ENCODE data around the gene KIAA0232. TPM values are rescaled to one million over a fixed set of nuclear protein-coding genes. Genes with fewer than 3 reads are reported as not detected.
"Not testable (repeated sequence)": the region's sequence is repeated elsewhere in the genome, so short reads cannot be mapped to it uniquely, and the experiment has no call there.

The KIAA0232 gene
- total RNA-seq, 2 experiments from 2014 or later = 16.1 to 16.5 TPM

DNA sequence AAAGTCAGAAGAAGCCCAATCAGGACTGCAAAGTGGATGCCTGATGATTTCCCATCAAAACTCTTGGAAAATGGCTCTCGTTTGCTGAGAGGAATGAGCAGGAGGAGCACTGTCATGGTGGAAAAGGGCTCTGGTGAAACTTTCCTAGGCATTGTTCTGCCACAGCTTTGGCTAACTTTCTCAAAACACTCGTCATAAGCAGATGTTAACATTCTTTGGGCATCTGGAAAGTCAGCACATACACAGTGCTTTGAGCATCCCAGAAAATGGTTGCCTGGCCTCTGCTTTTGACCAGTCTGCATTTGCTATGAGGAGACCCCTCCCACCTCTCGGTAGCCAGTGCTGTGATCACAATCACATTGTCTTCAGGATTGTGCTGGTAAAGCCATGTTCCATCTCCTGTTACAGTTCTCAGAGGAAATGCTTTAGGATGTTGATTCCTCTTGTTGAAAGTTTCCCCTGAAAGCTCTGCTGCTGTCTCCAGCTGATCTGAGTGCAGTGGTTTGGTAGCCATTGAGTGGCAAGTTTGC, 101.9 kb downstream of the KIAA0232 start:
- Mint-ChIP-seq H3K4me3 (no peak overlapping the region), H3K27ac (no peak overlapping the region), H3K36me3 (peaks cover 23% of the 10 kb centered on the region), H3K27me3 (no peaks in the 10 kb centered on the region), H3K9me3 (no peaks in the 10 kb centered on the region), H3K4me1 (ENCODE audit: low read depth) (peaks cover 2% of the 10 kb centered on the region)
- intact Hi-C loops (cut with micrococcal nuclease) = no loop called here
- no peak for DNase-seq
- CTCF ChIA-PET = interaction anchor here (3.1 to 5.9 kb wide), 2 partner anchors 11 to 164 kb away, joined by 13 to 46 read pairs; no protein-coding TSS in a partner anchor
- POLR2A ChIA-PET = no interaction called here

DNA sequence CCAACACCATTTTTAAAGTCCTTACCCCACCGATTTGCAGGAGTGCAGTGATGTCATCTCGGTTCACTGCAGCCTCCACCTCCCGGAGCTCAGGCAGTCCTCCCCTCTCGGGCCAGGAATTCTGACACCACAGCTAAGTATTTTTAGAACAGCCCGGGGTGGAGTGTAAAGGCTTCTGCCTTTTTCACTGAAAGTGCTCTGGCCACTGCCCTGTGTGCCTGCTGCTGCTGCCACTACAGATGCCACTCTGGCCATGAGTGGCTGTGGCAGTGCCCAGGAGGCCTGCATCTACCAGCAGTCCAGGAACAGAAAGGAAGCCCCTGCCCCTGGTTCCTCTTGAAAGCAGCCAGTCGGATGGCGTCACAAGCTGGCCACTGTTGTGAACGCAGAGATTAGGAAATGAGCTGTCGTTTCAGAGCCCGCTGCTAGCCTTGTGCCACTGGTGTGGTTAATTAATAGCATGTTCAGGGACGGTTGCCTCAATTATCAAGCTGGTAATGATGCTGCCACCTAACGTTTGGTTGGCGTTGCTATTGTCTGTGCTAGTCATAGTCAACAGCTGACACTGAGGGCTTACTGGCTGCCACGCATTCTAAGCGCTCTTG, 103.5 kb downstream of the KIAA0232 start:
- H3K4me1 Mint-ChIP-seq (ENCODE audit: low read depth) = peaks cover 2% of the 10 kb centered on the region
- ChIA-PET POLR2A (interaction anchor here (1.4 kb wide), 1 partner anchor 13 kb away, joined by 3 read pairs; no protein-coding TSS in a partner anchor), CTCF (interaction anchor here (0.6 to 5.9 kb wide), 8 partner anchors 12 to 211 kb away, joined by 3 to 46 read pairs (median 4); no protein-coding TSS in a partner anchor)
- no peak overlapping the region for H3K27ac Mint-ChIP-seq
- peaks cover 27% of the 10 kb centered on the region for H3K36me3 Mint-ChIP-seq
- H3K27me3 Mint-ChIP-seq = no peaks in the 10 kb centered on the region
- H3K4me3 Mint-ChIP-seq = no peak overlapping the region
- DNase-seq = peak; percentile 33
- peaks cover 16% of the 10 kb centered on the region for H3K9me3 Mint-ChIP-seq
- intact Hi-C loops (cut with micrococcal nuclease) = no loop called here

DNA sequence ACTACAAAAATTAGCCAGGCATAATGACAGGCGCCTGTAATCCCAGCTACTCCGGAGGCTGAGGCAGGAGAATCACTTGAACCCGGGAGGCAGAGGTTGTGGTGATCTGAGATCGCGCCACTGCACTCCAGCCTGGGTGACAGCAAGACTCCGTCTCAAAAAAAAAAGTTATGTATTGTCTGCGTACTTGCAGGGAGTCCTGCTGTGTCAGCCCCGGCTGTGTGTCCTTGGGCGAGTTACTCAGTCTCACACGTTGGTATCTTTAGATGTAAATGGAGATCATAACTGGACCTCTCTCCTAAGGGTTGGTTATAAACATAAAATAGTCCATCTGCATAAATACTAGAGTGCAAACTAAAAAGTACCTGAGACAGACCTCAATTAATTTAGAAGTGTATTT, 104.4 kb downstream of the KIAA0232 start:
- no peak overlapping the region for H3K27ac Mint-ChIP-seq
- intact Hi-C loops (cut with micrococcal nuclease) = no loop called here
- CTCF ChIA-PET = interaction anchor here (1.1 to 5.9 kb wide), 8 partner anchors 13 to 212 kb away, joined by 3 to 46 read pairs (median 4); no protein-coding TSS in a partner anchor
- POLR2A ChIA-PET = no interaction called here
- H3K4me3 Mint-ChIP-seq = no peak overlapping the region
- H3K27me3 Mint-ChIP-seq = no peaks in the 10 kb centered on the region
- peaks cover 21% of the 10 kb centered on the region for H3K36me3 Mint-ChIP-seq
- peaks cover 16% of the 10 kb centered on the region for H3K9me3 Mint-ChIP-seq
- no peak for DNase-seq
- peaks cover 8% of the 10 kb centered on the region for H3K4me1 Mint-ChIP-seq (ENCODE audit: low read depth)

DNA sequence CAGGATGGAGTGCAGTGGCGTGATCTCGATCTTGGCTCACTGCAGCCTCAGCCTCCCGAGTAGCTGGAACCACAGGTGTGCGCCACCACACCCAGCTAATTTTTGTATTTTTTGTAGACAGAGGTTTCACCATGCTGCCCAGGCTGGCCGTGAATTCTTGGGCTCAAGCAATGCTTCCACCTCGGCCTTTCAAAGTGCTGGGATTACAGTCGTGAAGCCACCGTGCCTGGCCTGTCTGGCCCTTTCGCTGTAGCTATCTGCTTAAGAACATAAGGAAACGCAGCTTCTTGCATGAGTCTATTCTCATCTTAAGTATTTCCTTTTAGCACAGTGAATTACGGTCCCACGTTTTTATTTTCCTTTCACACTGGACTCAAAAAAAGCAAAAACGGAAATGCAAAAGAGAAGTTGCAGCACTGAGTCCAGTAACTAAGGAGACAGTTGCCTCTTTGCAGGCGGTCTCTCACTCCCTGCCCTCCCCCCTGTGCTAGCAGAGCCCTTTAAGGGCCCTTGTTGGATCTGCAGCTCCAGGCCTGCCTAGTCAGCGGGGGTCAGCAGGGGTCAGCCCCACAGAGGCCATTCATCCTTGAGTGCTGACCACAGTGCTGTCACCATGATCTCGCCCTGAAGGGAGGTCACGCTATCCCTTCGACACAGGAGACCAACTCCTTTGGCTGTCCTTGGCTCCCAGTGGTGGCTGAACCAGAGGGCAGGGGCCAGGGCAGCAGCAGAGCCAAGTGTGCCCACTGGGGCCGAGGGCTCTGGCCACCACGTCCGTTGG, 105.3 kb downstream of the KIAA0232 start:
- no peak for DNase-seq
- H3K27me3 Mint-ChIP-seq = no peaks in the 10 kb centered on the region
- intact Hi-C loops (cut with micrococcal nuclease) = no loop called here
- H3K9me3 Mint-ChIP-seq = peaks cover 16% of the 10 kb centered on the region
- ChIA-PET CTCF (interaction anchor here (1.2 to 5.9 kb wide), 2 partner anchors 12 to 14 kb away, joined by 4 to 46 read pairs; no protein-coding TSS in a partner anchor), POLR2A (no interaction called here)
- H3K27ac Mint-ChIP-seq = no peak overlapping the region
- H3K36me3 Mint-ChIP-seq = peaks cover 12% of the 10 kb centered on the region
- H3K4me3 Mint-ChIP-seq = no peak overlapping the region
- peaks cover 17% of the 10 kb centered on the region for H3K4me1 Mint-ChIP-seq (ENCODE audit: low read depth)

DNA sequence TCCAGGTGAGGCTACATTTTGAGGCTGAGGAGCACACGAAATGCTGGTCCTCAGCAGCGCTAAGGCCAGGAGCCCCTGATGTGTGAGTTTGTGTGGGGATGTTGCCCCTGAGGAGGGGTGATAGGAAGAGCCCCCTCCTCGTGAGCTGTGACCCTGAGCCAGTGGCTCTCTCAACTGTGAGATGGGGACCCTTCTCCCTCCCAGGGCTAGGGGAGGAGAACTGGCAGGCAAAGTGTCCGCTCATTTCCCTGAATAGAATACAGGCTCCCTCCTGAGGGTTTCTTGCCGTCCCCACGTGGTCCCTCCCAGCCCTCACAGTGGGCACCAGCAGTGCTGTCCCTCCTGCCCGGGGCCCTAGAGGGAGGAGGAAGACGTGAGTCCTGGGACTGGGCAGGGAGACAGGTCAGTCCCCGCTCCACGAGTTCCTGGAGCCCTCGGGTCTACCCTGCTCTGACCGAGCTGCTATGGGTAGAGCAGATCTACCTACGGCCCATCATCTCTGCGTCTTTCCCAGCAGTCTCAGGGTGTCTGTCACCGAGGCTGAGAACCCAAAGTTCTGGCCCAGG, 106.1 kb downstream of the KIAA0232 start:
- H3K27ac Mint-ChIP-seq = no peak overlapping the region
- no peak overlapping the region for H3K4me3 Mint-ChIP-seq
- ChIA-PET POLR2A (no interaction called here), CTCF (no interaction called here)
- intact Hi-C loops (cut with micrococcal nuclease) = no loop called here
- peaks cover 16% of the 10 kb centered on the region for H3K9me3 Mint-ChIP-seq
- peaks cover 12% of the 10 kb centered on the region for H3K36me3 Mint-ChIP-seq
- no peak for DNase-seq
- H3K27me3 Mint-ChIP-seq = no peaks in the 10 kb centered on the region
- peaks cover 20% of the 10 kb centered on the region for H3K4me1 Mint-ChIP-seq (ENCODE audit: low read depth)

DNA sequence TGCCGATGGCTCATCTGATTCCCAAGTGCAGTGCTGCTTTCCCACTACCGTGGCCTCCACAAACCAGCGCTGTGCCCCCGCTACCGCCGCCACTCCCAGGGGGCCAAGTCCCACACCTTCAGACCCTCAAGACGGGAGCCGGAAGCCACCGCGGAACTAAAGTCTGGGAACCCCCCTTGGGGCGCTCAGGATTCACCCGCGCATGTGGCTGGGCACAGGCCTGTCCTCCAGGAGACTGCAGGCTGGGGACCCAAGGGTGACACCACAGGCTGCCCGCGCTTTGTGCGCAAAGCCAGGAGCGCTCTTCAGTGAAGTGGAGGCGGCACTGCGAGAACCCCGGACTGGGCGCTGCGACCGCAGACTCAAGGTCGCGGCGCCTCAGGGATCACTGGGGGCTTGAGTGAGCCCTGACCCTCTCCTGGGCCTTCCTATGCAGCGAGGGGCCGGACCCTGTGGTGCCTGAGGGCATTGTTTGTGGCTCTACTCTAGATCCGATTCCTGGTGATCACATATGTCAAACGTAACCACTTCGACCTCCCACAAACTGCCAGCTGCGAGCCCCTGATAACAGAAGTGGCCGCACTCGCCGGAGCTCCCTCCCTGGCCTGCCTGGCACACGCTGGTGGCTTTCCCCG, 106.7 kb downstream of the KIAA0232 start:
- H3K9me3 Mint-ChIP-seq = peaks cover 16% of the 10 kb centered on the region
- no peak overlapping the region for H3K27ac Mint-ChIP-seq
- H3K27me3 Mint-ChIP-seq = no peaks in the 10 kb centered on the region
- no peak for DNase-seq
- peaks cover 12% of the 10 kb centered on the region for H3K36me3 Mint-ChIP-seq
- ChIA-PET POLR2A (no interaction called here), CTCF (no interaction called here)
- no peak overlapping the region for H3K4me3 Mint-ChIP-seq
- intact Hi-C loops (cut with micrococcal nuclease) = no loop called here
- peaks cover 21% of the 10 kb centered on the region for H3K4me1 Mint-ChIP-seq (ENCODE audit: low read depth)

DNA sequence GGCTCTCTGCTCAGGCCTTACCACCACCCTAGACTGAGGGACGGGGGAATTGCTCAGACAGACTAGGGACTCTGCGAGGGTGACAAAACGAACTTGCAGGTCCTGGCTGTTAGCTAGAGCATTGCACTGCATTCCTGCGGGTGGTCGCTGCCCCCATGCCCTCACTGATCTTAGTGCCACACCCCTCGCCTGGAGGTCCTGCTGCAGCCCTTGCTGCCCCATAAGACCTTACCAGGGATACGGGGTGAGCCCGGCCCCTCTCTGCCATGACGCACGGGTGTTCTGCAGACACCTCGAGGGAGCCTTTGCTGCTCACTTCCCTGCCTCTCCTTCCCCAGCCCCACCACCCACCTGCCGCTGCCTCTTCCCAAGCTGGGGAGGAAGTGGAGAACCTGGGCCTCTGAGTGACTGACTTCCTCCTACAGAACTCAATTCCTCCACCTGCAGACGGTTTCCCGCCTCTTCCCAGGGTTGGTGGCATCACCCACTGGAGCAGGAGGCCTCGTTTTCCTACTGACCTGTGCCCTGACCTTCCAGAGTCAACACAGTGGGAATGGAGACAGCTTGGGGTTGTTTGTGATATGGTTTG, 107.3 kb downstream of the KIAA0232 start:
- ChIA-PET CTCF (no interaction called here), POLR2A (interaction anchor here (0.6 kb wide), 1 partner anchor 234 kb away, joined by 3 read pairs; no protein-coding TSS in a partner anchor)
- no peak for DNase-seq
- peaks cover 12% of the 10 kb centered on the region for H3K36me3 Mint-ChIP-seq
- peaks cover 16% of the 10 kb centered on the region for H3K9me3 Mint-ChIP-seq
- peaks cover 22% of the 10 kb centered on the region for H3K4me1 Mint-ChIP-seq (ENCODE audit: low read depth)
- no peak overlapping the region for H3K4me3 Mint-ChIP-seq
- no peak overlapping the region for H3K27ac Mint-ChIP-seq
- intact Hi-C loops (cut with micrococcal nuclease) = no loop called here
- no peaks in the 10 kb centered on the region for H3K27me3 Mint-ChIP-seq

DNA sequence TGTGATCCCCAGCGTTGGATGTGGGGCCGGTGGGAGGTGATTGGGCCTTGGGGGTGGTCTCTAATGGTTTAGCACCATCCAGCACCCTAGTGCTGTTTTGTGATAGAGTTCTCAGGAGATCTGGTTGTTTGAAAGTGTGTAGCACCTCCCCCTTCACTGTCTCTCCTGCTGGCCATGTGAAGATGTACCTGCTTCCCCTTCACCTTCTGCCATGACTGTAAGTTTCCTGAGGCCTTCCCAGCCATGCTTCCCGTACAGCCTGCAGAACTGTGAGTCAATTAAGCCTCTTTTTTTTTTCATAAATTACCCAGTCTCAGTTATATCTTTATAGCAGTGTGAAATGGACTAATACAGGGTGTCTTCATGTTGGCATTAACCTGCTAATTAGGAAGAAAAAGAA, 107.8 kb downstream of the KIAA0232 start:
- no peak overlapping the region for H3K27ac Mint-ChIP-seq
- intact Hi-C loops (cut with micrococcal nuclease) = no loop called here
- no peaks in the 10 kb centered on the region for H3K27me3 Mint-ChIP-seq
- H3K4me1 Mint-ChIP-seq (ENCODE audit: low read depth) = peaks cover 23% of the 10 kb centered on the region
- H3K9me3 Mint-ChIP-seq = peaks cover 16% of the 10 kb centered on the region
- H3K4me3 Mint-ChIP-seq = no peak overlapping the region
- ChIA-PET CTCF (no interaction called here), POLR2A (no interaction called here)
- H3K36me3 Mint-ChIP-seq = peaks cover 12% of the 10 kb centered on the region
- DNase-seq = no peak

DNA sequence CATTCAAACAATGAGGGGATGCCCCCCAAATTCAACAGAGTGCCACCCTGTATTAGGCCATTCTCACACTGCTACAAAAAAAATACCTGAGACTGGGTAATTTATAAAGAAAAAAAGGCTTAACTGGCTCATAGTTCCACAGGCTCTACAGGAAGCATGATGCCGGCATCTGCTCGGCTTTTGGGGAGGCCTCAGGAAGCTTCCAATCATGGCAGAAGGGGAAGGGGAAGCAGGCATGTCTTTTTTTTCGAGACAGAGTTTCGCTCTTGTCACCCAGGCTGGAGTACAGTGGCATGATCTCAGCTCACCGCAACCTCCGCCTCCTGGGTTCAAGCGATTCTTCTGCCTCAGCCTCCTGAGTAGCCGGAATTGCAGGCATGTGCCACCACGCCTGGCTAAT, 108.4 kb downstream of the KIAA0232 start:
- Mint-ChIP-seq H3K4me1 (ENCODE audit: low read depth) (peaks cover 23% of the 10 kb centered on the region), H3K9me3 (peaks cover 16% of the 10 kb centered on the region), H3K36me3 (peaks cover 12% of the 10 kb centered on the region)
- CTCF ChIA-PET = interaction anchor here (1.1 kb wide), 1 partner anchor 8 kb away, joined by 5 read pairs; no protein-coding TSS in a partner anchor
- POLR2A ChIA-PET; H3K4me3 Mint-ChIP-seq; DNase-seq; intact Hi-C loops (cut with micrococcal nuclease); H3K27ac Mint-ChIP-seq; H3K27me3 Mint-ChIP-seq: not testable (repeated sequence)

DNA sequence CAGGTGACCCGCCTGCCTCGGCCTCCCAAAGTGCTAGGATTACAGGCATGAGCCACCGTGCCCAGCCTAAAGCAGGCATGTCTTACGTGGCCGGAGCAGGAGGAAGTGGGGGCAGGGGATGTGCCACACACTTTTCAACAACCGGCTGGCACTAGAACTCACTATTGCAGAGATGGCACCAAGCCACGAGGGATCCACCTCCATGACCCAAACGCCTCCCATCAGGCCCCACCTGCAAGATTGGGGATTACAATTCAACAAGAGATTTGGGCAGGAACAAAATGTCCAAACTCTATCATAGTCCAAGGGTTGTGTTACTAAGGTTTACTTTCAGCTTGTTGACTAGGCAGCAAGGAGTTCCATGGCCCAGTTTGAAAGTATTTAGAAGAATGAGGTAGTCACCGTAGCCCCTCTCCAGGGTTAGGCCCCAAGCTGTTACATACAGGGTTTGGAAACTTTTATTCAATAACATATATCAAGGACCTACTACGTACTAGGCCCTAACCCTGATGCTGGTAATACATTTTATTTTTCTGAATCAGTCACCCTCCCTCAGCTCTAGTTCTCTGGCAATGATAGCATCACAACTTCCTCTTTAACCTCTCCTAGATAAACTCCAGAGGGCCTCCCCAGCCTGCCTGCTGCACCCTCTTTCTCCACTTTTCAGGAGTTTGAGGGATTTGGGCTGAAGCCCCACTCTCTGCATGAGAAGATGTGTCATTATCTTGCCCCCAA, 109.1 kb downstream of the KIAA0232 start:
- no peak for DNase-seq
- intact Hi-C loops (cut with micrococcal nuclease) = no loop called here
- no peak overlapping the region for H3K4me3 Mint-ChIP-seq
- H3K9me3 Mint-ChIP-seq = peaks cover 16% of the 10 kb centered on the region
- peak overlapping the region; percentile 66 for H3K27ac Mint-ChIP-seq
- peaks cover 12% of the 10 kb centered on the region for H3K36me3 Mint-ChIP-seq
- H3K27me3 Mint-ChIP-seq = no peaks in the 10 kb centered on the region
- CTCF ChIA-PET = interaction anchor here (1.1 to 4.5 kb wide), 4 partner anchors 9 to 171 kb away, joined by 4 to 30 read pairs (median 6); partner anchors contain the start of gene TADA2B
- POLR2A ChIA-PET = no interaction called here
- peaks cover 23% of the 10 kb centered on the region for H3K4me1 Mint-ChIP-seq (ENCODE audit: low read depth)

All from activated CD4-positive, alpha-beta memory T cell treated with anti-CD3 and anti-CD28 coated beads for 36 hours (primary cell).